K562 (cell line): Measurements from ENCODE around the gene SELENOT. TPM values are rescaled to one million over a fixed set of nuclear protein-coding genes. Genes with fewer than 3 reads are reported as not detected.

ENCODE experiments used
- ATAC-seq: fragments of 200-7000 bp; cut with Tn5 transposase; 3 replicates; pipeline ENCODE4 v1.9.1; 2020; ENCODE audit warnings: moderate library complexity
- BruUV-seq: library from RNA; stranded (reverse); fragments of 400-500 nt; replicated peaks from 2 replicates; lab custom pipeline; 2021; lab: Mats Ljungman, UMichigan
- CTCF ChIA-PET: fragments of 300-600 bp; formaldehyde crosslinking; extraction: SDS; loops from one replicate; lab custom pipeline; 2021; ENCODE audit warnings: low intra/inter-chr PET ratio; lab: Yijun Ruan, JAX
- POLR2A ChIA-PET: fragments of 300-600, 350-650 bp; sonication (Branson Sonifier 250); formaldehyde crosslinking; extraction: SDS; loops from one replicate; lab custom pipeline; 2021; ENCODE audit warnings: antibody characterized with exemption, inconsistent platforms; lab: Yijun Ruan, JAX
- DNase-seq, 4 experiments: peaks; one replicate each; pipeline versions ENCODE4 v3.0.0 to v3.0.0-alpha.2; 2011 to 2018; ENCODE audit warnings: low spot score in 3 of 4, mixed read lengths in 3 of 4; ENCODE audit errors: extremely low read depth in 1 of 4
- FAIRE-seq: peaks from 2 replicates; lab custom pipeline; 2011; peaks lifted over from hg19 to GRCh38; lab: Jason Lieb, UNC
- H2AFZ ChIP-seq: 2 replicates; pipeline ENCODE4 v1.6.0; 2011; ENCODE audit warnings: low read depth, low read length, control low read depth, inconsistent platforms
- H3K27ac ChIP-seq: fragments of 200-600 bp; 3 replicates; pipeline ENCODE4 v1.8.0; 2011; ENCODE audit warnings: low read depth, mild to moderate bottlenecking, control low read depth, inconsistent platforms, low read length, moderate library complexity, mixed read lengths; ENCODE audit errors: extremely low read depth
- H3K27me3 ChIP-seq, 2 experiments: fragments of 300-600 bp in 1 of 2; 2 replicates in 1 of 2; 3 replicates in 1 of 2; pipeline versions ENCODE4 v1.6.0 to v1.8.0; 2011; ENCODE audit warnings: inconsistent platforms in 2 of 2, low read length in 2 of 2, mild to moderate bottlenecking in 1 of 2, mixed read lengths in 1 of 2, moderate library complexity in 1 of 2; ENCODE audit not compliant: control insufficient read depth in 2 of 2, insufficient read depth in 2 of 2
- H3K36me3 ChIP-seq: fragments of 300-600 bp; 3 replicates; pipeline ENCODE4 v1.8.0; 2011; ENCODE audit warnings: mild to moderate bottlenecking, low read length, inconsistent platforms; ENCODE audit not compliant: control insufficient read depth, insufficient read depth
- H3K4me1 ChIP-seq, 2 experiments: fragments of 200-600 bp in 1 of 2; replicated peaks in 1 of 2; 2 replicates in 1 of 2; 3 replicates in 1 of 2; pipeline versions ENCODE4 v1.5.1 to v1.8.0; 2011; ENCODE audit warnings: inconsistent platforms in 2 of 2, low read length in 2 of 2, mild to moderate bottlenecking in 1 of 2, mixed read lengths in 1 of 2, moderate library complexity in 1 of 2; ENCODE audit not compliant: control insufficient read depth in 2 of 2, insufficient read depth in 2 of 2
- H3K4me2 ChIP-seq: 2 replicates; pipeline ENCODE4 v1.6.1; 2011; ENCODE audit warnings: low read length, control low read depth, inconsistent platforms, mixed read lengths; ENCODE audit not compliant: insufficient read depth
- H3K4me3 ChIP-seq: fragments of 200-600 bp; sonication (generic), shearing (Covaris generic); 2 replicates; pipeline ENCODE4 v1.5.1; 2016; ENCODE audit warnings: control low read depth, inconsistent platforms
- H3K79me2 ChIP-seq: fragments of 200-600 bp; 3 replicates; pipeline ENCODE4 v1.8.0; 2011; ENCODE audit warnings: low read length, inconsistent platforms; ENCODE audit not compliant: control insufficient read depth, insufficient read depth
- H3K9ac ChIP-seq, 2 experiments: 2 replicates each; pipeline versions ENCODE4 v1.6.0 to v1.6.1; 2011; ENCODE audit warnings: low read depth in 2 of 2, low read length in 2 of 2, control low read depth in 1 of 2, inconsistent platforms in 1 of 2, mild to moderate bottlenecking in 1 of 2, mixed read lengths in 1 of 2; ENCODE audit not compliant: insufficient read depth in 1 of 2
- H3K9me1 ChIP-seq: one replicate; pipeline ENCODE4 v1.6.0; 2011; ENCODE audit warnings: inconsistent platforms, mild to moderate bottlenecking, low read length, moderate library complexity; ENCODE audit not compliant: control insufficient read depth, insufficient read depth
- H3K9me3 ChIP-seq: replicated peaks from 2 replicates; pipeline ENCODE4 v1.5.1; 2011; ENCODE audit warnings: low read depth, low read length, inconsistent platforms; ENCODE audit not compliant: control insufficient read depth, insufficient read depth
- H4K20me1 ChIP-seq: replicated peaks from 2 replicates; pipeline ENCODE4 v1.6.1; 2011; ENCODE audit warnings: low read length, inconsistent platforms, mixed read lengths; ENCODE audit not compliant: control insufficient read depth, insufficient read depth
- HNRNPUL1 ChIP-seq: fragments of 200-400 bp; formaldehyde crosslinking; IDR thresholded peaks from 2 replicates; pipeline ENCODE4 v1.6.1; 2017; ENCODE audit warnings: low read length
- SPI1 ChIP-seq: IDR thresholded peaks from 2 replicates; pipeline ENCODE4 v1.6.1; 2011; ENCODE audit warnings: low read depth, low read length, control low read depth, borderline replicate concordance
- SRF ChIP-seq, 2 experiments: fragments of 250-450, 450-650 bp in 1 of 2; sonication (Bioruptor Pico) in 1 of 2; sonication (generic) in 1 of 2; formaldehyde crosslinking; IDR thresholded peaks; 2 replicates each; pipeline versions ENCODE4 v1.5.0 to v1.5.1; 2020 to 2022; ENCODE audit warnings: mild to moderate bottlenecking in 1 of 2, missing genetic modification reagents in 1 of 2
- SRSF9 ChIP-seq: fragments of 200-400 bp; formaldehyde crosslinking; IDR thresholded peaks from 2 replicates; pipeline ENCODE4 v1.6.1; 2017; ENCODE audit warnings: low read depth, low read length, borderline replicate concordance
- TAF9B ChIP-seq: fragments of 450-650 bp; IDR thresholded peaks from 2 replicates; pipeline ENCODE4 v1.6.1; 2018; ENCODE audit warnings: mild to moderate bottlenecking; ENCODE audit not compliant: partially characterized antibody
- WGBS: fragments of 100-300 bp; shearing (Covaris generic); methylation state at CpG from one replicate; pipeline ENCODE4 v1.1.6; 2016; ENCODE audit warnings: low coverage, mixed read lengths; ENCODE audit not compliant: insufficient coverage; ENCODE audit errors: missing lambda C conversion rate; 5-methylcytosine and 5-hydroxymethylcytosine counted together
- in situ Hi-C: fragments of 300-500 bp; cut with MboI; formaldehyde crosslinking; loops from 4 replicates; pipeline ENCODE4 v1.15.0; 2018; ENCODE audit warnings: inconsistent platforms, mixed read lengths
- intact Hi-C: fragments of 100-400 bp; cut with micrococcal nuclease; formaldehyde crosslinking; loops from 2 replicates; pipeline ENCODE4 v1.14.2; 2022
- polyA plus RNA-seq, 8 experiments: library from polyadenylated mRNA; depleted of rRNA in 4 of 8; stranded (reverse) in 5 of 8; unstranded in 3 of 8; fragments of >200 nt; fragmentation: Nextera tagmentation in 2 of 8; fragmentation: Illumina TruSeq in 1 of 8; extraction: Ambion mirVana in 2 of 8; extraction: Trizol in 1 of 8; gene quantifications; 2 replicates each; pipeline versions ENCODE4 v1.2.1 to v1.2.3, GENCODE V29; 2011 to 2014; ENCODE audit warnings: inconsistent platforms in 1 of 8, missing spikeins in 1 of 8
- total RNA-seq, 7 experiments: library from RNA; depleted of rRNA in 6 of 7; stranded (reverse); fragments of >200 nt in 6 of 7; fragmentation: Illumina TruSeq in 2 of 7; extraction: Trizol in 2 of 7; gene quantifications; 2 replicates each; pipeline versions ENCODE4 v1.2.1 to v1.2.3, GENCODE V29; 2011 to 2021; ENCODE audit warnings: low replicate concordance in 1 of 7
- TF ChIP-seq, protein P1 (sequence below): fragments of 150-350 bp; conservative IDR thresholded peaks from 2 replicates; pipeline ENCODE4 v1.6.1; 2014; ENCODE audit warnings: low read length
- TF ChIP-seq, protein P2 (sequence below): sonication (generic); formaldehyde crosslinking; IDR thresholded peaks from 2 replicates; pipeline ENCODE4 v1.9.0; 2022; ENCODE audit warnings: mild to moderate bottlenecking, missing genetic modification reagents
- TF ChIP-seq, protein P3 (sequence below): fragments of 450-650 bp; formaldehyde crosslinking; IDR thresholded peaks from 2 replicates; pipeline ENCODE4 v1.4.0; 2020; ENCODE audit warnings: mild to moderate bottlenecking, moderate library complexity

Gene SELENOT
- total and polyA plus RNA-seq, 9 of the 15 experiments (the other 6 are each of a cell fraction or from before 2014, with no cell fraction given): 33.0 to 411 (median 91.9) TPM

DNA sequence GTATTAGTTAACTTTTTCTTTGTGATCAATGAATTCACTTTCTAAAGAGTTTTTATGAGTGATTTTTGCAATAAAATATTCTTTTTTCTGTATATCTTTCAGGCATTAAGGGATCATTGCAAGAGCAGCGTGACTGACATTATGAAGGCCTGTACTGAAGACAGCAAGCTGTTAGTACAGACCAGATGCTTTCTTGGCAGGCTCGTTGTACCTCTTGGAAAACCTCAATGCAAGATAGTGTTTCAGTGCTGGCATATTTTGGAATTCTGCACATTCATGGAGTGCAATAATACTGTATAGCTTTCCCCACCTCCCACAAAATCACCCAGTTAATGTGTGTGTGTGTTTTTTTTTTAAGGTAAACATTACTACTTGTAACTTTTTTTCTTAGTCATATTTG, 24.4 kb downstream of the SELENOT start:
- Histone ChIP-seq H3K4me3 (no peak overlapping the region), H3K4me2 (no peak overlapping the region), H3K4me1 (peaks cover 3 to 13% of the 10 kb centered on the region in 2 experiments; a peak in 3 of 5 replicates), H3K36me3 (peaks cover 69% of the 10 kb centered on the region), H3K9ac (no peak overlapping the region), H3K9me1 (no peaks in the 10 kb centered on the region), H3K9me3 (no peaks in the 10 kb centered on the region), H3K27me3 (no peaks in the 10 kb centered on the region), H3K27ac (no peak overlapping the region), H2AFZ (no peak overlapping the region), H3K79me2 (peaks cover 9% of the 10 kb centered on the region; the same call in 1 of the 3 replicates), H4K20me1 (no peaks in the 10 kb centered on the region)
- ATAC-seq (no peak), DNase-seq (no peak), FAIRE-seq (no peak)
- in situ Hi-C loops (no loop called here), intact Hi-C loops (no loop called here)
- ChIA-PET POLR2A (interaction anchor here (0.9 kb wide), 1 partner anchor 8 kb away, joined by 3 read pairs; no protein-coding TSS in a partner anchor), CTCF (no interaction called here)
- no TSS peak for BruUV-seq
- 97% methylated on average over 2 of the region's 2 CpGs for WGBS
- TF ChIP-seq, protein P1, sequence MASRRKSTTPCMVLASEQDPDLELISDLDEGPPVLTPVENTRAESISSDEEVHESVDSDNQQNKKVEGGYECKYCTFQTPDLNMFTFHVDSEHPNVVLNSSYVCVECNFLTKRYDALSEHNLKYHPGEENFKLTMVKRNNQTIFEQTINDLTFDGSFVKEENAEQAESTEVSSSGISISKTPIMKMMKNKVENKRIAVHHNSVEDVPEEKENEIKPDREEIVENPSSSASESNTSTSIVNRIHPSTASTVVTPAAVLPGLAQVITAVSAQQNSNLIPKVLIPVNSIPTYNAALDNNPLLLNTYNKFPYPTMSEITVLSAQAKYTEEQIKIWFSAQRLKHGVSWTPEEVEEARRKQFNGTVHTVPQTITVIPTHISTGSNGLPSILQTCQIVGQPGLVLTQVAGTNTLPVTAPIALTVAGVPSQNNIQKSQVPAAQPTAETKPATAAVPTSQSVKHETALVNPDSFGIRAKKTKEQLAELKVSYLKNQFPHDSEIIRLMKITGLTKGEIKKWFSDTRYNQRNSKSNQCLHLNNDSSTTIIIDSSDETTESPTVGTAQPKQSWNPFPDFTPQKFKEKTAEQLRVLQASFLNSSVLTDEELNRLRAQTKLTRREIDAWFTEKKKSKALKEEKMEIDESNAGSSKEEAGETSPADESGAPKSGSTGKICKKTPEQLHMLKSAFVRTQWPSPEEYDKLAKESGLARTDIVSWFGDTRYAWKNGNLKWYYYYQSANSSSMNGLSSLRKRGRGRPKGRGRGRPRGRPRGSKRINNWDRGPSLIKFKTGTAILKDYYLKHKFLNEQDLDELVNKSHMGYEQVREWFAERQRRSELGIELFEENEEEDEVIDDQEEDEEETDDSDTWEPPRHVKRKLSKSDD: no peak
- TF ChIP-seq SPI1 (no peak), SRSF9 (no peak), HNRNPUL1 (no peak), TAF9B (no peak), SRF (CRISPR knock-in tag; IDR thresholded peaks at IDR 0.05) (no peak)
- TF ChIP-seq, protein P2, sequence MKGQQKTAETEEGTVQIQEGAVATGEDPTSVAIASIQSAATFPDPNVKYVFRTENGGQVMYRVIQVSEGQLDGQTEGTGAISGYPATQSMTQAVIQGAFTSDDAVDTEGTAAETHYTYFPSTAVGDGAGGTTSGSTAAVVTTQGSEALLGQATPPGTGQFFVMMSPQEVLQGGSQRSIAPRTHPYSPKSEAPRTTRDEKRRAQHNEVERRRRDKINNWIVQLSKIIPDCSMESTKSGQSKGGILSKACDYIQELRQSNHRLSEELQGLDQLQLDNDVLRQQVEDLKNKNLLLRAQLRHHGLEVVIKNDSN: no peak
- TF ChIP-seq, protein P3, sequence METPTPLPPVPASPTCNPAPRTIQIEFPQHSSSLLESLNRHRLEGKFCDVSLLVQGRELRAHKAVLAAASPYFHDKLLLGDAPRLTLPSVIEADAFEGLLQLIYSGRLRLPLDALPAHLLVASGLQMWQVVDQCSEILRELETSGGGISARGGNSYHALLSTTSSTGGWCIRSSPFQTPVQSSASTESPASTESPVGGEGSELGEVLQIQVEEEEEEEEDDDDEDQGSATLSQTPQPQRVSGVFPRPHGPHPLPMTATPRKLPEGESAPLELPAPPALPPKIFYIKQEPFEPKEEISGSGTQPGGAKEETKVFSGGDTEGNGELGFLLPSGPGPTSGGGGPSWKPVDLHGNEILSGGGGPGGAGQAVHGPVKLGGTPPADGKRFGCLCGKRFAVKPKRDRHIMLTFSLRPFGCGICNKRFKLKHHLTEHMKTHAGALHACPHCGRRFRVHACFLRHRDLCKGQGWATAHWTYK: no peak
- TF ChIP-seq, all 486 proteins: peak for 0
